Measurements from ENCODE around the gene TRIP6.

Gene TRIP6, protein sequence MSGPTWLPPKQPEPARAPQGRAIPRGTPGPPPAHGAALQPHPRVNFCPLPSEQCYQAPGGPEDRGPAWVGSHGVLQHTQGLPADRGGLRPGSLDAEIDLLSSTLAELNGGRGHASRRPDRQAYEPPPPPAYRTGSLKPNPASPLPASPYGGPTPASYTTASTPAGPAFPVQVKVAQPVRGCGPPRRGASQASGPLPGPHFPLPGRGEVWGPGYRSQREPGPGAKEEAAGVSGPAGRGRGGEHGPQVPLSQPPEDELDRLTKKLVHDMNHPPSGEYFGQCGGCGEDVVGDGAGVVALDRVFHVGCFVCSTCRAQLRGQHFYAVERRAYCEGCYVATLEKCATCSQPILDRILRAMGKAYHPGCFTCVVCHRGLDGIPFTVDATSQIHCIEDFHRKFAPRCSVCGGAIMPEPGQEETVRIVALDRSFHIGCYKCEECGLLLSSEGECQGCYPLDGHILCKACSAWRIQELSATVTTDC

DNA sequence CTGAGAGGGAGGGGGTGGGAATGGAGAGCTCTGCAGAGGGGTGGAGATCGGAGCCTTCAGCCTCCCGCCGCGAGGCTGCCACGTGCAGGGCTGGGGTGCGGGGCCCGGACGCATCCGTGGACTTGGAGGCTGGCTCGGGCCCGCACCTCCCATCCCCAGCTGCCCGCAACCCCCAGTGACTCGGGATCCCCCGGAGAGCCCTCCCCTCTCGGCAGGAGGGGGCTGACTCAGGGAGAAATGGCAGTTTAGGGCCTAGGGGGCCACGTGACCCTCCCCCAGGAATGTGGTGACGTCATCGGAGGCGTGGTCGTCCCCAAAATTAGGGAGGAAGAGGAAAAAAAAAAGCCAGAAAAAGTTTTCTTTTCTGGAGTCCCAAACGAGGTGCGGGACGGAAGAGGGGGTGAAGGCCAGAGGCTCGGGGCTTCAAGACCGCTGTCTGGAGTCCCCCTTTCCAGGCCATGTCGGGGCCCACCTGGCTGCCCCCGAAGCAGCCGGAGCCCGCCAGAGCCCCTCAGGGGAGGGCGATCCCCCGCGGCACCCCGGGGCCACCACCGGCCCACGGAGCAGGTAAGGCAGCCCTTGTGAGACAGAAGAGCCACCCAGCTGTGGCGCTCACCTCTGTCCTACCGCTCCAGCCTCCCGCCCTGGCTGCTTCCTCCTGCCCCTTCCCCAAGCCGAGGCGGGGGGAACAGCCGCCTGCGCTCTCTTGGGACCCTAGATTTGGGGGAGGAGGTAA is at the start of gene TRIP6:
Gene TRIP6, plus strand, starts transcription at position 348 of the 736 bp plus-strand sequence. Its CDS starts 111 bp downstream, at position 459.
- DNase-seq (ENCODE audit: low read depth) = peak; percentile 50

DNA sequence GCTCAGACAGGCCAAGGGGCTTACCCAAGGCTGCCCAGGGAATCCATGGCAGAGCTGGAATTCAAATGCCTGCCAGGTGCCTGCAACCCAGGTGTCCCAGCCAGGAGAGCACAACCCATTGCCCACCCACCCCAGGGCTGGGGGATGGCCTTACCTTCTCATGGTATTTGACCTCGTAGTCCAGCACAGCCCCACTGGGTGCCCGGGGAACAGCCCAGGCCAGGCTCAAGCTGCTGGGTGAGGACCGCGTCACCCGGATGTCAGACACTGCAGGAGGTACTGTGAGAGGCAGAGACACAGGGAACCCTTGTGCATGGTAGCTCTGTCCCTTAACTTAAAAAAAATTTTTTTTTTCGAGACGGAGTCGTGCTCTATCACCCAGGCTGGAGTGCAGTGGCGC is 48.8 kb upstream of the TRIP6 start:
- DNase-seq (ENCODE audit: low read depth) = no peak

DNA sequence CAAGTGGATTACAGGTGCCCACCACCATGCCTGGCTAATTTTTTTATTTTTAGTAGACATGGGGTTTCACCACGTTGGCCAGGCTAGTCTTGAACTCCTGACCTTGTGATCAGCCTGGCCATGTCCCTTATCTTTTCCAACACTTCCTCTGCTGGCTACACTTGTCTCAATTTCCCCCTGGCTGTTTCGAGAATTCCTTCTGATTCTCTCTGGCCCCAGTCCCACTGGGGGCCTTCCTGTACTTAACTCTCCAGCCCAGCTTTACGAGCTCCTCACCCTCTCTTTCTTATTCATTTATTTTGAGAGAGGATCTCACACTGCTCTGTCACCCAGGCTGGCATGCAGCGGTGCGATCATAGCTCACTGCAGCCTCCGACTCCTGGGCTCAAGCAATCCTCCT is 48.4 kb upstream of the TRIP6 start:
- no peak for DNase-seq (ENCODE audit: low read depth)

DNA sequence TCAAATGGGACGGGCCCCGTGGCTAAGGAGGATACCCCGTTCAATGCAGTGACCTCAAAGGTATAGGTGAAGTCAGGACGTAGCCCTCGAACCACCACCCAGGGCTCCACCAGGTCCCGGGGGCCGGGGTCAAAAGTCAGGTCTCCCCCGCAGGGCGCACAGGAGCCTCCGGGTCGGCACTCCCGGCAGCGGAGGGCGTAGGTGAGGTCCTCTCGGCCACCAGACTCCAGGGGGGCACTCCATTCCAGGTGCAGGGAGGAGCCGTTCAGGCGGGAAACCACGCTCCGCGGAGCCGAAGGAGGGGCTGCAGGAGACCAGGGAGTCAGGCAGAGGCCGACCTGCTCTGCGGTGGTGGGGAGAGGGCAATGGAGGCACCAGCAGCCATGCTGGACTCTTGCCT is 47.6 kb upstream of the TRIP6 start:
- no peak for DNase-seq (ENCODE audit: low read depth)

DNA sequence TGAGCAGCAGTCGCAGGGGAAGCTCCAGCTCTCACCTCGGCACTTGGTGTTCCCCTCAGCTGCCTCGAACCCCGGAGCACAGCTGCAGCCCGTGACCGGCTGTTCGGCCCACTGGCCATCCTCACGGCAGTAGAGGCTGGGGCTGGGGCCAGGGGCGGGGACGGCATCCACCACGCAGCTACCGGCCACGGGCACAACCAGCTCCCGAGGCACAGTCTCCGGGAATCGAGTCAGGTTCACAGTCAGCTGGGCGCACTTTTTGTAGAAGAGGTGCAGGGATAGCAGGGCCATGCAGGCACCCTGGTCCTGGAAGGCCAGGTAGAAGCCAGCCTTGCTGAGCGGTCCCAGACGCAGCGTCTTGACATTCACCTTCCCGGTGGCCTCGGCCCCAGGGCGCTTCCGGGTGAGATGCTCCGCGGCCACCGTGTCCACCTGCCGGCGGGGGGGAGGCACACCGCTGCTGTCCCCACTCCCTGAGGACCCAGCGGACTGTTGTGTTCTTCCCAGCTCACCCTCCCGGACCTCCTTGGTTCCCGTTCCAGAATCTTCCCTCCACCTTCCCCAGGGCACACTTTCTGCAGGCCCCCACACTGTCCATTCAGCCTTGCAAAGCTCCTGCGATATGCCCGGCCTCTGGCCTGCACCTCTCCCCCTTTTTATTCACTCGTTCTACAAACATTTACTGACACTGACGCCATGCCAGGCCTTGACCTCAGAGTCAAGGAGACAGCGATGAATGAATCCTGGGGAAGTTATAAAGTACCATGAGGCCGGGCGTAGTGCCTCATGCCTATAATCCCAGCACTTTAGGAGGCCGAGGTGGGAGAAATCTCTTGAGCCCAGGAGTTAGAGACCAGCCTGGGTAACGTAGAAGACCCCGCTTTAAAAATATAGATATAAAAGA is 44.7 kb upstream of the TRIP6 start:
- no peak for DNase-seq (ENCODE audit: low read depth)

DNA sequence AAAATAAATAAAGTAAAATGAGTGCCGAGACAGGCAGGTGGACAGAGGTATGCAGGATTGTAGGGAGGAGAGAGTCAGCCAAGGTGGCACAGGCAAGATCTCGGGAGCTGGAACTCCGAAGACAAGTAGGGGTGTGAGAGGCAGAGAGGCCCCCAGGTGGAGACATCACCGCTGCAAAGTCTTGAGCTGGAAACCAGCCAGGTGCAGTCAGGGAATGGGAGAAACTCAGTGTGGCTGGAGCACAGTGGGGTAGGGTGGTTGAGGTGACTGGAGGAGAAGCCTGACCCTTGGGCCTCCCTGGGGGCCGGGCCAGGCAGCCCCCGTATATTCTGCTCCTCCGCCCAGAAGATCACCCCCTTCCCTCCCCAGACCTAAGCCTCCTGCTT is 44.1 kb upstream of the TRIP6 start:
- DNase-seq (ENCODE audit: low read depth) = no peak

DNA sequence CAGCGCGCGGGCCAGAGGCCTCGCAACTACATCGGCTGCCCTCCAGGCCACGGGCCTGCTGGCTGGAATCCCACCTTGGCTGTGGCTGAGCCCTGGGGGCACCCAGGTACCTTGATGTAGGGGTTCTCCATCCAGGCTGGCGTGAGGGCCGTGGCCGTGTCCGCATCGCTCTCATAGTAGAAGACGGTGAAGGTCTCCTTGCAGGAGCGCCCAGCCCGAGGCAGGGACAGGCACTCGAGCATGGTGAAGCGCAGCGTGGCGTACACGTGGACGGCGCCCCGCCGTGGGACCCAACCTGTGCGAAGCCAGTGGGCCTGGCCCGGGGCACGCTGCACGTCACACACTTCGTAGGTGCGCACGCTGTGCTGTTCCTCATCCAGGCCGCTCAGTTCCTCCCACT is 43.7 kb upstream of the TRIP6 start:
- DNase-seq (ENCODE audit: low read depth) = no peak

DNA sequence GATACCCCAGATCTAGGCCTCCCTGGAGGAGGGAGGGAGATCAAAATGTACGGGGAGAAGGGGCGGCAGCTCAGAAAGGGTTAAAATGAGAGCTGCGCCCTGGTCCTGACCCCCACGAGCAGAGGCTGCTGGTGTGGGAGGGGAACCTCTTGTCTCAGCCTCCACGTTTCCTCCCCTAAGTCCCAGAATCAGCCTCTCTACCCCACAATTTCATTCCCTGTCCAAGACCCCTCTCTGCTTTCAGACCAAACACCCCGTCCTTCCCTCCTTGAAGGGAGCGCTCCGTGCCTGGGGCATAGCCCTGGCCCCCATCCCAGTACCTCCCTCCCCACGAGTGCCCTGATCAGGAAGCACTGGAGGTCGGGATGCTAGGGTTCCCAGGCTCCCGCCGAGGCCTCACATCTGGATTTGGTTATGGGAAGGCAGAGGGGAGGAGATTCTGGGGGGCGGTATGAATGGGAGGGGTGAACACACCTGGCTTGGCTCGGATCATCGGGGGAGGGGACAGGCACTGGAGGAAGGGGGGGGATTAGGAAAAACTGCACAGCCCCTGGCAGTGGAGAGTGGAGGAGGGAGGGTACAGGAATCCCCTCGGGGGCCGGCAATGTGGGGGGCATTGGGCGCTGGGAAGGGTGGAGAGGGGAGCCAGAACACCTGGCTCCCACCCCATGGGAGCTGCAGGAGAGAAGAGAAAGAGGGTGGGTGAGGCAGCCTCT is 42.5 kb upstream of the TRIP6 start:
- no peak for DNase-seq (ENCODE audit: low read depth)

DNA sequence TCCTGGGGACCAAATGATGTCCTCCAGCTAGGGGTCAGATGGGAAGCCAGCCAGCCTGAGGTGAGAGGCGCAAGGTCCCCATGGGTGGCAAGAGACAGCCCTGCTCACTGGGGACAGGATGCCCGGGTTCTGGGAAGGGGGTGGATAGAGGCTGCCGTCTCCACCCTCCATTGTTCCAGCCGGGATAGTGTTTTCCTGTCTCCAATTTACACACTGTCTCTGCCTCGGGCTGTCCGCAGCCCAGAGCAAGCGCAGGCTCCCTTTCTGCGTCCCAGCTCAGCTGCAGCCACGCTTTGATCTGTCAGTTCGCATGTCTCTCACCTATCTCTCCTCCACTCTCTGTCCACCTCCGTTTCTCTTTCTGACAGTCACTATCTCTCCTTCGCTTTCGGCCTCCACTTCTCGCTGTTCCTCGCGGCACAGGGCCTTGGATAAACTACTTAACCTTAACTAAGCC is 41.9 kb upstream of the TRIP6 start:
- DNase-seq (ENCODE audit: low read depth) = no peak

DNA sequence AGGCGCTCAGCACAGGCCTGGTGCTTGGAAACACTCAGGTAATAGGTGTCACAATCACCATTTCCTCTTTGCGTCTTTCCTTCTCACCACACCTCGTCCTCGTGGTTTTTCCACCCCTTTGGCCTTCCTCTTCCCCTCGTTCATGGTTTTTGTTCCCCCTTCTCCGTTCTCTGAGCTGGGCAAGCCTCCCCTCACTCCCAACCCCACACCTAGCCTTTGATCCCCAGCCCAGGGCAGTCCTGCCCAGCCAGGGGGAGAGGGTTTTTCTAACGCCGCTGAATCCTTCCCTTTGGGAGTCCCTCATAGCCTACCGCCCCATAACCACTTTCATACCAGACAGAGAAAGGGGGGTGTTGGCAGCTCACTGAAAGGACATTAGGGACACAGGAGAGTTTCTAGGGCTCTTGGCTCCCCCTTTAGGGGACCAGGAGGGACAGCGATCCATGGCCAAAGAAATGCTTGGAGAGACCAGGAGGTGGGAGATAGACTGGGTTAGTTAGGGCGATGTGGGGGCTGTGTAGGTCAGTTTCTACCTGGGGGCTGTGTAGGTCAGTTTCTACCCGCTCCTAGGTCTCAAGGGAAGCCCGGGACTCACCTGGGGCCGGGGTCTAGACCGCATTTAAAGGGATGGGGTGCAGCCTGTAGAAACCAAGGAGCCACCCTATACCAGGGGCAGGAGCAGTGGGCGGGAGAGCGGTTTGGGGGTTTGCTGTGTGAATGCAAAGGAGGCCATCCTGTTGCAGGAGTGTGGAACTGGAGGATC is 41.3 kb upstream of the TRIP6 start:
- no peak for DNase-seq (ENCODE audit: low read depth)

DNA sequence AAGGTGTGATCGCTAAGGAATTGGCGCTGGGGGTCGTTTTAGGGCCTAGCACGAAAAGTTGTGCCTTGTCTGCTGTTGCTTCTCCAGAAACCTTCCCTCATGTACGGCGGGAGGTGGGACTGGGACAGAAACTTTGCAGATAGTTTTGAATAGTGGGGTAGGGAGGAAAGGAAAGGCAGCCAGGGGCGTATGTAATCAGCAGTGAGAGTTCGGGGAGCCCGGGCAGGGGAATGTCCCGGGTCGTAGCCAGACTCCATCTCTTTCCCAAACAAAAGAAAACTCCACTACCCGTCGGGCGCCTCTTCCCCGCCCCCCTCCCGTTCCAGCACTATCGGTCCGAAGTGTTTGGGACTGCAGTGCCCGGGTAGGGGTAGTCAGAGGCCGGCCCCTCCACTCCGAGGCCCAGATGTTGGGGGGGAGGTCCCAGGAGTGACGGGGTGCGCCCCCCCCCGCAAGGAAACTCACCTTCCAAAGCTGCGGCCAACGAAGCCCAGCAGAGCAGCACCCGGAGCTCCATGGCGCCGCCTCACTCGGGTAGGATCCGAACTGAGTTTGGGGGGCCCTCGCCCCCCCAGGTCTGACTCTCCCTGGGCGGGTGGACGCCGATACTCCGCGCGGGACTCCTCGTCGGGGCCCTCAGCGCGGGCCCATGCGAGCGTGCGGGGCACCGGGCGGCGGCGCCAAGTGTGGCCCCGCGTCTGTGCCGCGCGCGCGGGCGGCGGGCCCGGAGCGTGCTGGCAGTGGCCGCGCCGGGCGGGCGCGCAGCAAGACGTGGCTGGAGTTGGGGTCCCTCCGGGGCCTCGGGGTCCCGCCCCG is 40.5 kb upstream of the TRIP6 start:
- DNase-seq (ENCODE audit: low read depth) = no peak

DNA sequence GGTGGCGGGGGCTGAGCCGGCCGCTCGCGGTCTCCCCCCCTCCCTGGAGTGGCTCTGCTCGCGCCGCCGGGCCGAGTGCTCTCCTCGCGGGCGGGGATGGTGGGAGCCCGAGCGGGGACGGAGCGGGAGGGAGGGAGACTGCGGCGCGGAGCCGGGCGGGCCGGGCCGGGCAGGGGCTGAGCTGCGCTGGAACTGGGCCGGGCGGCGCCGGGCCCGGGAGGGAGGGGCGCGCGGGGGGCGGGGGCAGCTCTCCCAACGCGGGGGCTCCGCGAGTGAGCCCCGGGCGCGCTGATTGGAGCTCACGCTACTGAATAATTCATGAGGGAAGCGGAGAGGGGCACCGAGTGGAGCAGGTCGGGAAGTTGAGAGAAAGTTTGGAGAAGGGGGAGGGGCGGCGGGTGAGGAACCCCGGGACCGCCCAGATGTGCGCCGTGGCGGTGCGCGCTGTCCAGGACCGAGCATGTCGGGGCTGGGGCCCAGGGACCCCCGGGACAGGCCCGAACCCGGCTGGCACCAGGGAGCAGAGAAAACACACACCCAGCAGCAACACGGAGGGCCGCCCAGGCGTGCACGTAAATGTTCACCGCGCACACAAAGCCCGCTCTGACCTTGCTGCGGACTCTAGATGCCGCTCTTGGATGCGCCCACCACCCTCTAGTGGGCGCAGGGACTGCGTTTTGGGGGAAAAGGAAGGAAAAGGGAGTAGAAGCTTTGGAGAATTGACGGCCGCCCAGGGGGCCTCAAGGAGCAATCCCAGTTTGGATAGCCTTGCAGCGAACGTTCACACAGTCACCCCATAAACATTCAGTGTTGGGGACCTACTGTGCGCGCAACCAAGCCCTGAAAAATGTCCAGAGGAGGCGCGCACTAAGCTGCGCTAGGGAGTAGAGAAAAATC is 39.6 kb upstream of the TRIP6 start, which contains the start of gene EPHB4:
Gene EPHB4, minus strand, starts transcription at position 194 of the 897 bp plus-strand sequence. CDS start 493 bp downstream, outside the sequence.
- DNase-seq (ENCODE audit: low read depth) = no peak

DNA sequence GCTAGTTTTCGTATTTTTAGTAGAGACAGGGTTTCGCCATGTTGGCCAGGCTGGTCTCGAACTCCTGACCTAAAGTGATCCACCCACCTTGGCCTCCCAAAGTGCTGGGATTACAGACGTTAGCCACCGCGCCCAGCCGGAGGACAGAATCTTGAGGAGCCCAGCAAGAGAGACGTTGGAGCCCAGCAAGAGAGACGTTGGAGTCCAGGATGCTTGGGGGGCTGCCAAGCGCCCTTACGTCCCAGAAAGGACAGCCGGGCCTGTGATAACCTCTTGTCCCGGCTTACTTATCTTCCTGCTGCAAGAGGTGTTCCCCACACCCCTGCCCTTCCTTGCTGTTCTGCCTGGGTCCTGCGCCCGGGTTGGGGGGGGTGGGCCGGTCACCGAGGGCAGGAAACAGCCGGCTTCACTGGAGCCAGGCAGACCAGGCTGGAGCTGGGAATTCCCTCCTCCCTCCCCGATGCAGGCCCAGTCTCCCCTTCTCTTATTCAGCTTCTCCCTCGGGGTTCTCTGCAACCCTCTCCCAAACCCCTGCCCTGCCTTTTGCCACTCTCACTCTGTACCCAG is 38.0 kb upstream of the TRIP6 start:
- no peak for DNase-seq (ENCODE audit: low read depth)

DNA sequence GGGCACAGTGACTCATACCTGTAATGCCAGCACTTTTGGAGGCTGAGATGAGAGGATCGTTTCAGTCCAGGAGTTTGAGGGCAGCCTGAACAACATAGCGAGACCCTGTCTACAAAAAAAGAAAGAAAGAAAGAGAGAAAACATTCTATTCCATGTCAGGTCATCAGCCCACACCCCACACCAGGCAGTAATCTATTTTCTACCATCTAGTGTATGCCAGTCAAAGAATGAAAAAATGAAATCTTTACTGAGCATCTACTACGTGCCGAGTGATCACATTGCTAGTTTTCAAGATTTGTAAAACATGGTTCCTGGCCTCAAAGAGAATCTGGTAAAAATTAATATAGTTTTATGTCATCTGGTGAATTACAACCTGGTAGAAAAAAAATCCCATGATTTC is 36.8 kb upstream of the TRIP6 start:
- no peak for DNase-seq (ENCODE audit: low read depth)

DNA sequence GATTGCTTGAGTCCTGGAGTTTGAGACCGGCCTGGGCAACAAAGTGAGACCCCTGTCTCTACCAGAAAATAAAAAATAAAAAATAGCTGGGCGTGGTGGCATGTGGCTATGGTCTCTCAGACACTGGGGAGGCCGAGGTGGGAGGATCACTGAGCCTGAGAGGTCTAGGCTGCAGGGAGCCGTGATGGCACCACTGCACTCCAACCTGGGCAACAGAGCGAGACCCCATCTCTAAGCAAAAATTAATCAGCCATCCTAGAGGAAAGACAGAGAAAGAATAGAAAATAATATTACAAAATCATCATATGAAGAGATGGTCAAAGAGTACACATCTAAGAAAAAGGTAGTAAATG is 34.9 kb upstream of the TRIP6 start:
- DNase-seq (ENCODE audit: low read depth) = no peak

DNA sequence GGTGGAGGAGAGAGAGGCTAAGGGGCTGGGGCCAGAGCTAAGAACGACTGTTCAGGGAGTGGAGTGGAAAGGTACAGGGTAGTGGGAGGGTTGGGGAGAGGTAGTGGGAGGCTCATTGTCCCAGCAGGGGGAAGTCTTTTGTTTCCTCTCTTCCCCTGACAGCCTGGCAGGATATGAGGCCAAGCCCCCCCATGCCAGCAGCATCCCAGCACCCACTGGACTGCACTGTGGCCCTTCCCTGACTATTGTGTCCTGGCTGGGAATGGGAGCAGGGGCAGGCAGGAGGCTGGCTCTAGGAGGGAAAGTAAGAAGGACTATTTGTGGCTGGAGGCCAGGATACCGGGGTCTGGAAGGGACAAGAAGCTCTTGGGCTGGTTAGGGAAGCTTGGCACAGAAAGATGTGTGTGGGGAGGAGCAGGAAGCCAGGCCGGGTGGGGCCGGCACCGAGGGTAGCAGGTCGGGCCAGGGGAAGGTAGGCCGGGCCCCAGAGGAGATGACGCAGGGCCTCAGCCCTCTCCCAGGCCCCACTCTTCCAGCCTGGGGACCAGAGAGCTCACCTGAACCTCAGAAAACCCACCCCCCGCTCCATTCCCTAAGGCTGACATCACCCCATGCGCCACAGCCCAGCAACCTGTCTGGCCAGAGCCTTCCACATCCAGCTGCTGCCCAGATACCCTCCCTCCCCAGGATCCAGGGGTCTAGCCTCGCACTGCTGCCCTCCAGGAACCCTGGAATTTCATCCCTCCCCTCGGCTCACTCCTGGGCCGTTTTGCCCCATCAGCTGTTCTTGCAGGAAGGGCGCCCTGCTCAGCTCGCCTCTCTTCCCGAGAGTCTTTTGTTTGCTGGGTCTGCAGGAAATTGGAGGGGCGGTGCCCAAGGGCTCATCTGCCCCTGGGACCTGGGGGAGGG is 31.0 kb upstream of the TRIP6 start:
- no peak for DNase-seq (ENCODE audit: low read depth)

DNA sequence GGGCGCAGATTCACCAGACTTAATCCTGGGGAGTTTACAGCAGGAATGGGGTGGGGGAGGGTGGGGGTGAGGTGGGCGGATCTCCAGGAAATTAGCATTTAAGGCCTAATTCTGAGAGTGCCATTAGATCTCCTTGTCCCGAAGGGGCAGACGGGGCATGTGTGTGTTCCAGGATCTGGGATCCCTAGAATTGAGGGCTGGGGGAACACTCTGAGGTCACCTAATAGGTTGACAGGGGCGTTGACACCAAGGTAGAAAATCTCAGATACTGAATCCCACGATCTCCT is 30.4 kb upstream of the TRIP6 start:
- DNase-seq (ENCODE audit: low read depth) = no peak

Data from activated T-helper 9 cell treated with anti-CD3 and anti-CD28 coated beads, Interleukin-2, amount 50 U/mL, for 16 hours (primary cell).